Stimulated activated CD4-positive, alpha-beta T cell treated with anti-CD3 and anti-CD28 coated beads, TNF-alpha, amount 100 ng/mL, for 4 hours (primary cell): ENCODE results near the gene ANKRD44.

Experiments
- DNase-seq, 3 experiments: peaks; one replicate each; pipeline ENCODE4 v3.0.0-alpha.2; 2020; ENCODE audit warnings: low read depth in 3 of 3

ANKRD44 gene

DNA sequence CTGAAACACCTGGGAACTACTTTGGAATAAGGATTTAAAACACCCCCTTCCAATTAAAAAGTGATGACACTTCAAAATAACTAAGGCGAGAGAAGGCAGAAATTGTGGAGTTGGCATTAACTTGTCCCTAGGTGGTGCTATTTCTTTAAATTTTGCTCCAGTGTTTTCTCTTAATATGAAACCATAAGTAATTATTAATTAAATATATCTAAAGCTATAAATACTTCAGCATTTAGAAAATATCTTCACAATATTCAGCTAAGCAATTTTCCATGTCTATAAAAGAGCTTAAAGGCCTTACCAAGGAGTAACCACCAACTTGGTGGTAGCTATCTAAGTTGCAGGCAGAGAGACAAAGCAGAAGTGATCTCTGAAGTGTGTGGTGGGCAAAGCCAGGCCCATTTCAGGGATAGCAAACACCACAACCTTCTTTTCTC is 197.3 kb downstream of the ANKRD44 start:
- DNase-seq, result no peak

DNA sequence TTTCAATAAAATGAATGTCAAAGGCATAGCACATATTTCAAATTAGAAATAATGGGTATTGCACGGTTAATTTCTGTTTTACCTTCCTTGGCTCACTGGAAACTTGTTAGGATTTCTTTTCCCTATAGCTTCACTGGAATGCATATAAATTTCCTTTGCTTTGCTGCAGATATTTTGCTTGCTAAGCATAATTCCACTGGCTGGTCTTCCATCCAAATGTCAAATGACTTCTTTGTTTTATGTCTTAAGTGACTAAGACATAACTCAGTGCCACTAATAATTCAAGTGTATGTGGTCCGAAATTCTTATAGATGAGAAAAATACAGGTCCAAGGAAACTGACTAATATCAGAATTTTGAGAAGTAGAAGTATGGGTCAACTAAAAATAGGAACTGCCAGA is 201.3 kb downstream of the ANKRD44 start:
- no peak for DNase-seq

DNA sequence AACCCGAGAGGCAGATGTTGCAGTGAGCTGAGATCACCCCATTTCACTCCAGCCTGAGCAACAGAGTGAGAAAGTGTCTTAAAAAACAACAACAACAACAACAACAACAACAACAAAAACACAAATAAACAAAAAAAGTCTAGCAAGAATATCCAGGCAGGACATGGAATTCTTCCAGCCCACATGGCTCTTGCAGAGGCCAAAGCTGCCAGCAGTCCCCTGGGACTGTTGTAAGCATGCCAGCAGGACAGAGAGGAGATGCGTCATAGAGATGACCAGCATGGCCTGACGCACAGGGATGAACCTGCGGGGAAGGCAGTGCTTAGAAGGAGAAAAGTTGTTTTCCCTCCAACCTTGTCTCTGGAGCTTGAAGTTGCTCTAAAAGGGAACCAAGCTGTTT is 201.8 kb downstream of the ANKRD44 start:
- no peak for DNase-seq

DNA sequence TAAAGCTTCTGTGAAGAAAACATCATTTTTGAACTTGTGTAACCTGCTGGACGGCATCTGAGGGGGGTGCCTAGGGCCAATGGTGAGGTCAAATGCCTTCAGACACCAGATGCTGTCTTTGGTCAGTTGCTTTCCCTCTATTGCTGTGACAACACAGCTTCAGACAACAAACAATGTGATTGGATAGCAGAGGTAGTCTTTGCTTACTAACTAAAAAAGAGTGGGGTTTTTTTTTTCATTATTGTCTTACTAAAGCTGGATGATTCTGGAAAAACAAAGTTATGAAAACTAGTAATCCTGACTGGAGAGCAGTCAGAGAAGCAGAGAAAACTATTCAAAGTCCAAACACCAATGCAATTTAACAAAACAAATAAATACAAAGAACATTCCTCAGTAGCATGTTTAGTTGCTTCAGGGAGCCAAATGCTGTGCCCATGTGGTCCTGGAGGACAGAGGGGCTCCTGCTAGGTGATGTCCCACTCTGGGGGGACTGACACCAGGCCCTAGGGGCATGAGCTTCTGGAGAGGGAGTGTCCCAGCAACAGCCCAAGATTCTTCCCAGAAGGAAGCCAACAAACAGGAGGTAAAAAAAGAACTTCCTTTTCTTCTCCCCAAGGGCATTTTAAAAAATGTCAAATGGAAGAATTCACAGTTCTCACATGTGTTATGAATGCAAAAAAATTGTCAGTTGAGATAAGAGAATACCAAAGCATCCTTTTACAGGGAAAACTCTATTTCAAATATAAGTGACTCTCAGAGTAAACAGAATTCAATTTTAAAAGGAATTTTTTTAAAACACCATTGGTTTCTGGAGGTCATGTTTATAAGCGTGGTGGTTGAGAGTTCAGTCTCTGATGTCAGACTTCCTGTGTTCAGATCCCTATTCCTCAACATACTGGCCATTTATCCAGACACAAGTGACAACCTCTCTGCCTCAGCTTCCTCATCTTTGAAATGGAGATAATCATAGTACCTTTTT is 203.0 kb downstream of the ANKRD44 start:
- DNase-seq, result no peak

DNA sequence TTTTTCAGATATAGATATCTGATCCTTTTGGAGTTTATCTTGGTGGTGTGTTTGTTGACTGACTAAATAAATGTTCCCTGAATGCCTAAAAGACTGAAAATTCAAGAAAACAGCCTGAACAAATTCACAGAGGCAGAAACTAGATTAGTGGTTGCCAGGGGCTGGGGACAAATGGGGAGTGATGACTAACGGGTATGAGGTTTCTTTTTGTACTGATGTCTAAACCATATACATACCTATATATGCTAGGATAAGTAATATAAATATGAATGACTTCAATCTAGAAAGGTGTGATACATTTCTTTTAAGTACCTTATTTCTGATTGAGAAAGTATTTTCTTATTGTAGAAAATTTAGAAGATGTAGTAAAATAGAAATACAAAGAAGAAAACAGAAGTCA is 207.2 kb downstream of the ANKRD44 start:
- no peak for DNase-seq

DNA sequence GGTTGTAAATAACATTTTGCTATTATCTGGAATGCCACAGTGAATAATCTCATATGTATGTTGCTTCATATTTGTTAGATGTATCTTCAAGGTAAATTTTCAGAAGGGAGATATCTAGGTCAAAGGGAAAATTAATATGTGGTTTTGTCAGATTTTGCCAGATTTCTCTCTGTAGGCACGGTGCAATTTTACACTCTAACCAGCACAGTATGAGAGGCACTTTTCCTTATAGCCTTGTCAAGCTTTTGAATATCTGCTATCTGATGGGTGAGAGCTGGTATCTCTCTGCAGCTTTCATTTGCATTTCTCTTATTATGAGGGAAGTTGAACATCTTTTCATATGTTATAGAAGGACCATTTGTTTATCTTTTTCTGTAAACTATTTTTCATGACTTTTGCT is 208.3 kb downstream of the ANKRD44 start:
- no peak for DNase-seq

DNA sequence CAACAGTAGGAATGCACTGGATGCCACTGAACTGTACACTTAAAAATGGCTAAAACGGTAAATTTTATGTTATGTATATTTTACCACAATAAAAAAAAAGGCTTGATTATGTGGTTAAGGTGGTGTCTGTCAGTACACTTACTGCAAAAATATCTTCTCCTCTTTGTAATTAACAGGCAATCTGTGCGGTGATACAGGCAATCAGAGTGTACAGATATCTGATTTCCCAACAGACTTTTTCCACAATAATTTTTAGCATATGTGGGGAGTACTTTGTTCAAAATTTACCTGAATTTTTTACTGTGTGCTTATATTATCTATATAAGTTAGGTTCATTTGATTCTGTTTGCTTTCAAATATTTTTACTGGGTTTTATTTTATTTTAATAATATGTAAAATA is 209.1 kb downstream of the ANKRD44 start:
- DNase-seq, result no peak

DNA sequence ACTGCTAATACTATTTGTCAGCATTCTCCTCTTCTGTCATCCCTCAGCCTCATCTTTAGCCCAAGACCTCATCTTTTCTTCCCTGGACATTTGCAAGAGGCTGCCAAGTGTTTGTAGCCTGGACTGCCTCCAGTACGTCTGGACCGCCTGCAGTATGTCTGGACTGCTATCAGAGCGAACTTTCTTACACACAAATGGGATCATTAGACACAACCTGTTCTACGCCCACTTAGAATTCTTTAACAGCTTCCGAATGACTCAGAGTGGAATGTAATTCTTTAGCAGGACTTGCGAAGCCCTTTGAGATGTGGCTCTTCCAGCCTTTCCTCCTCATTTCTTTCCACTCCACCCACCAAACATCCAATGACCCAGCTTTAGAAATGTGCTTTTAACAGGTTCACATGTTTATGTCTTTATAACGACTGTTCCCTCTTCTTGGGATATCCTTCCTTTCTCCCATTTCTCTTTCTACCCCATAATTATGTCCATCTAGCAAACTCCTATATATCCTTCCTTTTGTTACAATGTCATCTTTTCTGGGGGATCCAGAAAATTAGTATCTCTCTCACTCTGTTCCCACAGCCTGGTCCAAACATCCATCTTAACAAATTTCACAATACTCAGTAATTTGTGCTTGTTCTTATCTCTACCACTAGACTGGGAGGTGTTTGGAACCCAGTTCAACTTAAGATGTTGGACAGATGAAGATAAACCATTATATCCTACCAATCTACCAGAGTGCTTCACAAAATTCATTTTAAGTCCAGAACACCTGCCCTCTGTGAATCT is 212.8 kb downstream of the ANKRD44 start:
- DNase-seq, result no peak

DNA sequence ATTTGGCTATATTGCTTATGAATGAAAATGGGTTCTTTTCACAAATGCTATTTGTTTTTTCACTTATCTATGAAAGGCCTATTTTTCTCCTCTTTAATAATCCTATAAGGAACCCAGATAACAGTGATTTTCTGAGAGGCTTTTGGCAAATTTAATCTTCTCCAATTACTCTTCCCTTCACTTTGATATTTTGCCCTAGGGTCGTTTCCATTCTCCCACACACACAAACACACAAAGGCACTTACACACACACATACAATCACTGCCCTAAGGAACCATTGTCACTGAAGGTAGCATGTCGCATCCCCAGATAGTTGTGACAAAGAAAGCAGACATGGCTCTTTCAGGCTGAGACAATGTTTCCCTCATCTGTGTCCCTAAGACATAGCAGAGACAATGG is 213.9 kb downstream of the ANKRD44 start:
- DNase-seq, result no peak

DNA sequence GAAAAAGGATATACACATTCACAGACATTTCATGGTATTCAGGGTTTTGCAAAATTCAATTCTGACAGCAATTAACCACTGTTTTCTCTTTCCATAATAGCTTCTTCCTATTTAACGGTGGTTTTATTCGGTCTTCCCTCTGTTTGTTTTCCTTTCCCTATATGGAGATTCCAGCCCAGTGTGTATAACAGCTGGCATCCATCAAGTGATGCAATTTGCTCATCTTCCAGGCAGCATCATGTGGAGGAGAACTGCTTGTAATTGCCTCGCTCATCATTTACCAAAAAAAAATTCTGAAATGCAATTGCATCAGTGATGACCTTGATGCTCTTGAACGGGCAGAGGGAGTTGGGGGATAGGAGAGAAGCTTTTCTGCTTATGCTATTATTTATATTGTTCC is 218.1 kb downstream of the ANKRD44 start:
- DNase-seq, result no peak

DNA sequence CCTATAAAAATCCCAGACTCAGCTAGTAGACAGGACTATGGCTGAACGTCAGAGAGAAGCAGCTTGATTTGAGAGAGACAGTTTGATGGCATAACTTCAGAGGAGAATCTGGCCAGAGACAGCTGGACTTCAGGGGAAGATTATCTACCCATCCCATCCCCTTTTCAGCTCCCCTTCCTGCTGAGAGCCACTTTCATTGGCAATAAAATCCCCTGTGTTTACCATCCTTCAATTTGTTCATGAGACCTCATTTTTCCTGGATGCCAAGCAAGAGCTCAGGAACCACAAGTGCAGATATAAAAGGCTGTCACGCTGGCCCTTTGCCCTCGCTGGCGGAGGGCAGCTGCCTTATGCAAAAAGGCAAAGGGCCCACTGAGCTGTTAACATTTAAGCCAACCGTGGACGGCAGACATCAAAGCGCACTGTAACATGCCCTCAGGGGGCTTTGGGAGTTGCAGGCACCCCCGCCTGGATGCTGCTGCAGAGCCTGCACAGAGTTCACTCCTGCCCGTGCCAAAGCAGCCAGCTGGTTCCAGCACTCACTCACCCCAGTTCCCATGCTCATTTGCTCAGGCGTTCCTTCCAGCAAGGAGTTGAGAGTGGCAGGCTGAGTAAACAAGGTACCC is 219.7 kb downstream of the ANKRD44 start:
- DNase-seq, result no peak

DNA sequence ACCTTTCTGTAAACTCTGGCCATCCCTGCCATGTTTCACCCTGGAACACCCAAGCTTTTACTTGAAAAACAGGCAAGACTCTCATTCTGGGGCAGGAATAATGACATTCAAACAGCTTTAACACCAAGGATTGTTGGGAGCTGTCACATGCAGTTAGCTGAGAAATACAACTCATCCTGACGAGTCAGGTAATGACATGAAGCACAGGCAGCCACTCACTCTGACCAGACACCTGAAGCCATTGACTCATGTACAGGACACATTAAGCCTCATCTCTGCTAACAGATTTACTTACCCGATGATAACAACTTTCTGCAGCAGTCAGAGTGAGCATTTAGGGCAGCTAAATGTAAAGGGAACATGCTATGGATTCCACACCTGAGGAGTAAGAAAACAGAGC is 220.9 kb downstream of the ANKRD44 start:
- no peak for DNase-seq

DNA sequence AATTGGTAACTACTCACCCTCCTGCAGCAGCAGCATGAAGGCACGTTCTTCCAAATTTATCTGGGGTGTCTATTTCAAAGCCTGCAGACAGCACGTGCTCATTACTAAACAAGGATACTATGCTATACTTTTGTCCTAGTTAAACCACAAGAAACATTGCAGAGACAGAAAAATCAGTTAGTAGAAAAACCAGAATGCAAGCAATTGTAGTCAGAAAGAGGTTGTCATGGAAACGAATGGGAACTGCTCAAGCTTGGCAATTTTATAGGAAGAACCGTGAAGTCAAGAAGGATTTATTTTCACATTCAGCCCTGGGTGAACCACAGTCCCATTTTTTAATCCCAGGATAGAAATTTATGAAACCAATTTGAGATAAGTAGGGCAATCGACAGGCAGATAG is 221.9 kb downstream of the ANKRD44 start:
- DNase-seq, result no peak

DNA sequence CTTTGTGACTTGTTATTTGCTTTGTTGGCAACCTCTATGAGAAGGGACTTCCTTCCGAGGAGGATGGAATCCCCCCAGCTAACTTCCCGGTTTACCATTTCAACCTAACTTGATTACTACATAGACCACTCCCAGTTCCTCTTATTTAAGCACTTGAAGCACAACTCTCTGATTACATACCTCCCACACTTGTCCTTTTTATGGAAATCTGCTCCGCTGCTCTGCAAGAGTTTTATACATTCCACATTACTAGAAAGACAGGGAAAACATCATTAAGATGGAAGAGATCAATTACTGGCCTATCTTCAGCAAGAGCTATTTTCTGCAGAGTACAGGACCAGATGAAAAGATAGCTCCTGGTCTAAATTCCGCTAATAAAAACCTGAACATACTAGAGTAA is 224.1 kb downstream of the ANKRD44 start:
- DNase-seq, result no peak

DNA sequence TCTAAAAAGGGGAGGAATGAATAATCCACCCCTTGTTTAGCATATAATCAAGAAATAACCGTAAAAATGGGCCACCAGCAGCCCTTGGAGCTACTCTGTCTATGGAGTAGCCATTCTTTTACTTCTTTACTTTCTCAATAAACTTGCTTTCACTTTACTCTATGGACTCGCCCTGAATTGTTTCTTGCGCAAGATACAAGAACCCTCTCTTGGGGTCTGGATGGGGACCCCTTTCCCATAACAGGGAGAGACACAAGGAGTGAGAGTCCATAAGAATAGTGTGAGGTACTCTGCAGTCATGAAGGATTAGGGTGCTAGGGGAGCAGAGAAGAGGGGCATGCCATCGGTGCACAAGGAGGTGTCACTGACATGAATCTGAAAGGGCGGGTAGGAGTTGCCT is 224.9 kb downstream of the ANKRD44 start:
- no peak for DNase-seq

DNA sequence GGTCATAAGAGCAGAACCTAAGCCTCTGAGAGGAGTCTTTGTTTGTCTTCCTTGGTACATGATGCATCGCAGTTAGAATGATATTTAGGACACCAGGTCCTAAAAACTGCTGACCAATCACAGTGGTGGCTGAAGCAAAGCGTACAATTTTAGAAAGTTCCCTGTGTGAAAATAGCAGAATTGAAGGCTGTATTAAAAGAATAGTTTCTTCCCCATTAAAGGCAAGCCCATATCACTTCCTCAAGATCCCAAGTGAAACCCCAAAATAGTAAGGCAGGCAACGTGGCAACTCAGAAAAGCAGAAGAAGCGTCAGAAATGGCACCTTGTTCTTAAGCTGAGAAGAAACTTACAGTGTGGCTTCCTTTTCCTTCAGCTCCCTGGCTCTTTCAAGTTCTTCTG is 229.3 kb downstream of the ANKRD44 start:
- DNase-seq, result no peak

DNA sequence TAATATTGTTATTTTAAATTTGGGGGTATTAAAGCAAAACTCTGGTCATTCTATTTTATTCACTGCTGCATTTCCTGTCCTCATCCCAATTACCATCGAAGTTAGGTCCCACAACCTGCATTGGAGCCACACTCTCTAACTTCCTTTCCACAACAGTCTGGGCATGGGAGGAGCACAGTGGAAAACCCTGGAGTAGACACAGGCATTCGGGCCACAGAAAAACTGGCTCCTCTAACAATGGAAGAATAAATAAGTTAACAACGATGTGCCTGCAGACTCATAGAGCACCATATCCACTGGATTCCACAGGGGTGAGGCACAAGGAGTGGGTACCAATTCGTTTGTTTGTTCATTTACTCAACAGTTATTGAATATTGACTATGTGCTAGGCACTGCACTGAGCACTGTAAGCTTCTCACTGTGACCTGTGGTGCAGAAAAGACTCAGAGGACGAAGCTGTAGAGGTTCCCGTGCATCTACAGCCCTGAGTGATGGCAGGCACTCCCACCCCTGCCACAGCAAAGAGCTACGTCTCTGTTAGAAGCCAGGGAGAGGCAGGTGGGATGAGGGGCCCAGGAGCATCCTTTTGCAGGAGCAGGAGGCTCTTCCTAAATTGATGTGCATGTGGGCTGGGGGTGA is 229.9 kb downstream of the ANKRD44 start:
- DNase-seq, result no peak

DNA sequence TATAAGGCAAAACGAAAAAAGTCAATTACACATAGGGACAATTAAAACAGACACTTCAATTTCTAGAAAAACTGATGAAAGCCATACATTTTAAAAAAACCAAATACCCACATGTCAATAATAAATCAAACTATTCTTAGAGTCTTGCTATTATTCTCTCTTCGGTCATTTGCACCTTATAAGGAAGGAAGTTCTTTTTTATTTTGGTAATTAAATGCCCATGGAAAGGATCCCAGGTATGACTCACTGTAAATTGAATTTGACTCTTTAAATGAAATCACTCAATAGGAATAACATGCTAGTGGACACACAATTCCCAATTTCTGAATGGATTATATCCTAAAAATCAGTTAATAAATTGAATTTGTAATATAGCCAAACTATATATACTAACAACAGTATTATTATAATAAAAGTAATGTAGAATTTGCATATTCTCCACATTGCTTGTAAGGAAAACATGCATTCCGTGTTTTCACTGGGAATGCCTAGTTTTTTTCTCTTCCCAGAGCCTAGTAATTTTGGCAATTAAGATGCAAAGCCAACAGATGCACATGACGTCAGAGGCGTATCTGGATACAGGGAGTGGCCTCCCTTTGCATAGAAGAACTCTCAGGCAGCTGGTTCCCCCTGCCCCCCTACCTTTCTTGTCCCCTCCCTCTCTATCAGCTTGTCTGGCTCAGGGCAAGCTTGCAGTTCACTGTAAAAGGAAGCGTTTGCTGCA is 230.6 kb downstream of the ANKRD44 start:
- DNase-seq, result no peak

DNA sequence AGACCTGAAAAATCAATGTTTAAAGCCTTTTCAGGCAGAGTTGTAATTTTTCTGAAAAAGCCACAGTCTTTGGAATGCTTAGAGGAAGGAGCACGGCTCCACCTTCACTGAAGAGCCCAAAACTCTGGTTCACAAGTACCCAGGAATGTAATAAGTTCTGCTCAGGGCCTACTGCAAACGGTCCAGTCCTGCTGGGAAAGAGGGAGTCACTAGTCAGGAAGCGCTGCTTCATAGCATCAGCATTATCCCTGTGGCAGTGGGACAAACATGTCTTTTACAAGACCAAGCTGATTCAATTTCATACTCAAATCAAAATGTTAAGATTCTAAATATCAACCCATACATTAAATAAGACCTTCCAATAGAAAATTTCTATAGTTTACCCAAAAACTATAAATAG is 231.2 kb downstream of the ANKRD44 start:
- DNase-seq, result no peak

DNA sequence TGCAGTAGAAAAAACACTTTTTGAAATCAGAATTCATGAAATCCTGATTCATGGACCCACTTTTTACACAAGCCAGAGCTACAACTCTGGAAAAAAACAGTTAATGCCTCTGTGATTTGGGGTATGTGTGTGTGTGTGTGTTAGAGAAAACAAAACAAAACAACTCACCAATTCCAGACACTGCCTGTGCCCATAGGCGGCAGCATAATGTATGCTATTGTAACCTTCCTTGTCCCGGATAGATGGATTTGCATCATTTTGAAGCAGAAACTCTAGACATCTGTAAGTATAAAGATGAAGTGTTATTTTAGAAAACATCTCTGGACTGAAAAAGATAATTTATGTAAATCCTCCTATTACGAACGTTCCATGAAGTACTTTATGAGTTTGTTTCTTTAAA is 232.0 kb downstream of the ANKRD44 start:
- no peak for DNase-seq

DNA sequence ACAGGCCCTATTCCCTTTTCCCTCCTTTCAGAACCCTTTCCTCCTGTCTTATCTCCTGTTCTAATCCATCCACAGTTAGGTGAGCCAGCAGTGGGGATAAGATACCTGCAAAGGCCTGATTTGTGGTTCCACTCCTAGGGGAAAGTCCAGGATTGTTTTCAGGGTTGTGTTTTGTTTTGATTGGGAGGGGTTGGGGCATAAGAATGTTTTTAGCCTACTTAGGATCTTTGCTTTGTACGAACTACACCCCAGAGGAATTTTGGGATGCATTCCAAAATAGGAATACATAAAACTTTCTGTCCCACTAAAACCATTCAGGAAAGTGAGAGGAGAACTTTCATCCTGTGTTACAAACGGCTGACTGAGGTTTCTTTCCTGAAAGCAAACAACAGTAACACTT is 233.2 kb downstream of the ANKRD44 start:
- DNase-seq, result no peak
